Ureter (tissue), 1 donor: ENCODE measurements around the gene LRRC3B. TPM values are rescaled to one million over a fixed set of nuclear protein-coding genes. Genes with fewer than 3 reads are reported as not detected.

Source experiments
- DNase-seq: peaks from one replicate; pipeline ENCODE4 v3.0.0-alpha.2; 2020; ENCODE audit warnings: low spot score
- total RNA-seq: library from RNA; stranded (reverse); gene quantifications from one replicate; pipeline ENCODE4 v1.2.4, GENCODE V29; 2023
- donor health status: DM: yes; HTN: yes; CAD: no.

LRRC3B gene
- total RNA-seq, 1 donor from 2014 or later = 0.62 TPM

- no peak for DNase-seq
Measured at GRCh38 chr3:26630669-26631389, 8.3 kb downstream of the LRRC3B start.

- no peak for DNase-seq
Measured at GRCh38 chr3:26631390-26631738, 8.8 kb downstream of the LRRC3B start.

GRCh38 chr3:26634601-26635000 is 12.0 kb downstream of the LRRC3B start:
- no peak for DNase-seq

- no peak for DNase-seq
Measured at GRCh38 chr3:26636096-26636727, 13.6 kb downstream of the LRRC3B start.

GRCh38 chr3:26637698-26638097 is 15.1 kb downstream of the LRRC3B start:
- no peak for DNase-seq

- no peak for DNase-seq
Measured at GRCh38 chr3:26638113-26638512, 15.5 kb downstream of the LRRC3B start.

- DNase-seq = no peak
Measured at GRCh38 chr3:26639339-26639738, 16.8 kb downstream of the LRRC3B start.

- no peak for DNase-seq
Measured at GRCh38 chr3:26647078-26647477, 24.5 kb downstream of the LRRC3B start.

GRCh38 chr3:26648461-26648860 is 25.9 kb downstream of the LRRC3B start:
- DNase-seq = no peak

GRCh38 chr3:26652164-26652563 is 29.6 kb downstream of the LRRC3B start:
- no peak for DNase-seq

GRCh38 chr3:26653811-26654425 is 31.3 kb downstream of the LRRC3B start:
- no peak for DNase-seq

GRCh38 chr3:26655231-26655630 is 32.7 kb downstream of the LRRC3B start:
- no peak for DNase-seq

GRCh38 chr3:26657348-26657976 is 34.9 kb downstream of the LRRC3B start:
- no peak for DNase-seq

GRCh38 chr3:26668171-26668570 is 45.6 kb downstream of the LRRC3B start:
- DNase-seq = no peak

GRCh38 chr3:26668696-26669095 is 46.1 kb downstream of the LRRC3B start:
- no peak for DNase-seq

GRCh38 chr3:26675336-26675735 is 52.8 kb downstream of the LRRC3B start:
- no peak for DNase-seq

- no peak for DNase-seq
Measured at GRCh38 chr3:26681632-26682031, 59.1 kb downstream of the LRRC3B start.

- DNase-seq = no peak
Measured at GRCh38 chr3:26682406-26682805, 59.8 kb downstream of the LRRC3B start.

GRCh38 chr3:26683902-26684301 is 61.3 kb downstream of the LRRC3B start:
- DNase-seq = no peak

- DNase-seq = no peak
Measured at GRCh38 chr3:26687466-26687865, 64.9 kb downstream of the LRRC3B start.

- DNase-seq = no peak
Measured at GRCh38 chr3:26699553-26699952, 77.0 kb downstream of the LRRC3B start.

GRCh38 chr3:26703519-26703918 is 80.9 kb downstream of the LRRC3B start:
- no peak for DNase-seq

GRCh38 chr3:26704736-26705135 is 82.2 kb downstream of the LRRC3B start:
- DNase-seq = no peak
